ENCODE measurements around the gene NEO1.

NEO1 gene, protein sequence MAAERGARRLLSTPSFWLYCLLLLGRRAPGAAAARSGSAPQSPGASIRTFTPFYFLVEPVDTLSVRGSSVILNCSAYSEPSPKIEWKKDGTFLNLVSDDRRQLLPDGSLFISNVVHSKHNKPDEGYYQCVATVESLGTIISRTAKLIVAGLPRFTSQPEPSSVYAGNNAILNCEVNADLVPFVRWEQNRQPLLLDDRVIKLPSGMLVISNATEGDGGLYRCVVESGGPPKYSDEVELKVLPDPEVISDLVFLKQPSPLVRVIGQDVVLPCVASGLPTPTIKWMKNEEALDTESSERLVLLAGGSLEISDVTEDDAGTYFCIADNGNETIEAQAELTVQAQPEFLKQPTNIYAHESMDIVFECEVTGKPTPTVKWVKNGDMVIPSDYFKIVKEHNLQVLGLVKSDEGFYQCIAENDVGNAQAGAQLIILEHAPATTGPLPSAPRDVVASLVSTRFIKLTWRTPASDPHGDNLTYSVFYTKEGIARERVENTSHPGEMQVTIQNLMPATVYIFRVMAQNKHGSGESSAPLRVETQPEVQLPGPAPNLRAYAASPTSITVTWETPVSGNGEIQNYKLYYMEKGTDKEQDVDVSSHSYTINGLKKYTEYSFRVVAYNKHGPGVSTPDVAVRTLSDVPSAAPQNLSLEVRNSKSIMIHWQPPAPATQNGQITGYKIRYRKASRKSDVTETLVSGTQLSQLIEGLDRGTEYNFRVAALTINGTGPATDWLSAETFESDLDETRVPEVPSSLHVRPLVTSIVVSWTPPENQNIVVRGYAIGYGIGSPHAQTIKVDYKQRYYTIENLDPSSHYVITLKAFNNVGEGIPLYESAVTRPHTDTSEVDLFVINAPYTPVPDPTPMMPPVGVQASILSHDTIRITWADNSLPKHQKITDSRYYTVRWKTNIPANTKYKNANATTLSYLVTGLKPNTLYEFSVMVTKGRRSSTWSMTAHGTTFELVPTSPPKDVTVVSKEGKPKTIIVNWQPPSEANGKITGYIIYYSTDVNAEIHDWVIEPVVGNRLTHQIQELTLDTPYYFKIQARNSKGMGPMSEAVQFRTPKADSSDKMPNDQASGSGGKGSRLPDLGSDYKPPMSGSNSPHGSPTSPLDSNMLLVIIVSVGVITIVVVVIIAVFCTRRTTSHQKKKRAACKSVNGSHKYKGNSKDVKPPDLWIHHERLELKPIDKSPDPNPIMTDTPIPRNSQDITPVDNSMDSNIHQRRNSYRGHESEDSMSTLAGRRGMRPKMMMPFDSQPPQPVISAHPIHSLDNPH (N-terminal part only)
- total RNA-seq = 0.10 to 3.6 (median 0.54) reads per million in 17 experiments

GRCh38 chr15:73051807-73052652 lies at the start of gene NEO1:
NEO1 (plus strand) TSS chr15:73052463; CDS start chr15:73052676, 213 bp downstream.
- peak; percentile 30 to 69 (median 46) for DNase-seq

GRCh38 chr15:73004462-73004861 lies 47.8 kb upstream of the NEO1 start:
- peak; percentile 1 to 22 (median 12) for DNase-seq

DNA sequence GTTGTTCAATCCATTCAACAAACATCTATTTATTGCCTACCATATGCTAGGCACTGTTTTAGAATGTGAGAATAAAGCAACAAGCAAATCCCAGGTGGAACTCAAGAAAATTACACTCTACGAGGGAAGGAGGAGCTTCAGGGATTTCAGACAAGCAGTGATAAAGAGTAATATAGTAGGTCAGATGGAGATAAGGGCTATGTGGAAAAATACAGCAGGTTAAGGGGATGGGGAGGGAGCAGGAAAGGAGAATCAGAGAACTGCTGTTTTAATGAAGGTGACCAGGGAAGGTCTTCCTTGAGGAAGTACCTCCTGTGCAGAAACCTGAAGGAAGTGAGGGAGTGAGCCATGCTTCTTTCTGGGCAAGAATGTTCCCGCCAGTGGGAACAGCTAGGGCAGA lies 47.2 kb upstream of the NEO1 start:
- DNase-seq = no peak

DNA sequence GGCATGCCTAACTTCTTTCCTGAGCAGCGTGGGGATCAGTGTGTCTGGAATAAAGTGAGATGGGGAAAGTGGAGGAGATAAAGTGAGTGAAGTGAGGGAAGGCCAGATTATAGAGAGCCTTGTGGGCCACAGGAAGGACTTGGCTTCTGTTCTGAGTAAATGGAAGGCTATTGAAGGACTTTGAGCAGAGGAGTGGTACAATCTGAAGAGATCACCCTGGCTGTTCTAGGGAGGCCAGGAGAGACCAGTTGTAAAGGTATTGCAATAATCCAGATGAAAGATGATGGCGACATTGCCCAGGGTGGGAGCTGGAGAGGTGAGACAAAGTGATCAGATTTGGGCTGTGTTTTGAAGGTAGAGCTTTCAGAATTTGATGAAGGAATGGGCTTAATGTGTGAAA lies 46.8 kb upstream of the NEO1 start:
- no peak for DNase-seq

GRCh38 chr15:73006523-73006922 lies 45.7 kb upstream of the NEO1 start:
- no peak for DNase-seq

GRCh38 chr15:73009066-73010056 lies 42.9 kb upstream of the NEO1 start:
- DNase-seq = no peak

DNA sequence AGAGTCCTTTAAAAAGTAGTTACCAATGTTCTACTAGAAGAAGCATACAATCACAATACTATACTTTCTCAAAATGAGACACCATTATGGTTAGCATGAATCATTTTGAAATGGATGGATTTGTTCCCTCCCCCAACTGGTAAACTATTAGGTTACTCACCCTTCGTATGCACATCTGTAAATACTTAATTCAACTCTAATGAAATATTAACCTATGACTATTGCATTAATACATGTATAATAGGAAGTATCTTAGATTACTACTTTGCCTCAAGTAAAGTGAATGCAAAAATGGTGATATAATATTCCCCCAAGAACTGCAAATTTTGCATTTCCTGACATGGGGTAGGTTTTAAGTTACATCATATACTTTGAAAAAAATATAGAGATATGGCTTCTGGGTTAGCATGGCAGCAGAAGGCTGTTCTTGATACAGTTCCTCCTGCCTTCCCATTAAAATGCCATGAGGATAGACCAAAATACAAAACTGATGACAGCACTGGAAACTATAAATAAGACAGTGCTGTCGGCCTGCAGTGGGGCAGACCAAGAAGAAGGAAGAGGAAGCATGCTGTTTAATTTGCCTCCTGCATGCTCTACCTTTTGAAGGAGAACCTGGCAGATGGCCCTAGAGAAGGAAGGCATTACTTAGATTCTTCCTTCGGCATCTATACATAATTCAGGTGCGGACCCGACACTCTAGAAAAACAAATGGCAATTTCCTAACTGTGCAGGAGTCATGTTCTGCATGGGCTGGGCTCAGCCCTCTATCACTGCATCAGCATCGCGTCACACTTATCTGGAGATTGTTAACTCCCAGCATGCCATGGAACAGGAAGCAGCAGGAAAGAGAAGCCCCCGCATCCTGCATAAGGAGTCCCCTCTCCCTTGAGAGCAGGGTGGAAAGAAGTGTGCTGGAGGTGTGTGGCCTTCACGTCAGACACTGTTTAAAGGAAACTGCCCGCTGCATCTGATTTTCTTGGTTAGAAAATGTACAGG lies 41.8 kb upstream of the NEO1 start:
- peak in 1 of 4 experiments; percentile 1 for DNase-seq

DNA sequence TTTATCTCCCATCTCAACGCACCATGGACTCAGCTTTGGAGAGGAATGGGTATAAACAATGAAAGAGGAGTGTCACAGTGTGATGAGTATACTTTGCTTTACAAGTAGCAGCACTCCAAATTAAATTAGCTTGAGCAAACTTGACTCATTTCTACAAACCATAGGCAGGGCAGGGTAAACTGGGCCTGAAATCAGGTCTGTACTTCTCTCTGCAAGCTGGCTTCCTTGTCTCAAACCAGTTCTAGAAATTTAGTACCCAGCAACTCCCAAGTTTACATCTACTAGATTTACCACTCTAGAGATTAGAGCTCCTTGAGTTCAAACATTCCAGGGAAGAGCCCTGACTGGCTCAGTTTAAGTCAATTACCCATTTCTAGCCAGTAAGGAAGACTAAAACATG lies 37.4 kb upstream of the NEO1 start:
- DNase-seq = no peak

DNA sequence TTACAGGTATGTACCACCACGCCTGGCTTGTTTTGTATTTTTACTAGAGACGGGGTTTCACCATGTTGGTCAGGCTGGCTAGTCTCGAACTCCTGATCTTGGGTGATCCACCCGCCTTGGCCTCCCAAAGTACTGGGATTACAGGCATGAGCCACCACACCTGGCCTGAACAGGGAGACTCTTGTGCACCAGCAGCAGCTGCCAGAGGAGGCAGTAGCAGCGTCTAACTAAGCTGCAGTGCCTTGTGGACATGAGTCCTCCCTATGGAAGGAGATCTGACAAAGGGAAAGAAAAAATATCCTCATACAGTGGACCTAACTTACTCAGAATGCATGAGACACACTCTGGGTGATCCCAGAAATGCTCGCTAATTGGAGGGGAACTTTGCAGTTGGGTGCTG lies 36.8 kb upstream of the NEO1 start:
- no peak for DNase-seq

- no peak for DNase-seq
Observed at GRCh38 chr15:73017987-73018386, 34.3 kb upstream of the NEO1 start.

DNA sequence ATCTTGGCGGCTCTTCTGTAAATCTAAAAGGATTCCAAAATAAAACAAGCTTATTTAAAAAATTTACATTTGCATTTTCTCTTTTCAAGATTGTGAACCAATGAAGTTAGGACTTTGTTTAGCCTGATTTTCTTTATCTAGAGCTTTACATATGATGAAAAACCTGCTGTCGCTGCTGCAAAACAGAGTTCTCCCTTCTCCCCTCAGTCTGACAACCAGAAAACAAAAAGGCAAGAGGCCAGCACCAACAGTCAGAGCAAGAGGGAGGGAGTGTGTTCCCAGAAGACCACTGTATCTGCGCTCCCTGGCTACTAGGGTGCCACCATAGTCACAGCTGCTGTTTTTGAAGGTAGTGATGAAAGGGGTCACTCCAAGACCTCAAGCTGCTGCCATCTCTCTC lies 33.1 kb upstream of the NEO1 start:
- DNase-seq = no peak

GRCh38 chr15:73019601-73020146 lies 32.6 kb upstream of the NEO1 start:
- DNase-seq = no peak

GRCh38 chr15:73021139-73021621 lies 31.1 kb upstream of the NEO1 start:
- DNase-seq = no peak

DNA sequence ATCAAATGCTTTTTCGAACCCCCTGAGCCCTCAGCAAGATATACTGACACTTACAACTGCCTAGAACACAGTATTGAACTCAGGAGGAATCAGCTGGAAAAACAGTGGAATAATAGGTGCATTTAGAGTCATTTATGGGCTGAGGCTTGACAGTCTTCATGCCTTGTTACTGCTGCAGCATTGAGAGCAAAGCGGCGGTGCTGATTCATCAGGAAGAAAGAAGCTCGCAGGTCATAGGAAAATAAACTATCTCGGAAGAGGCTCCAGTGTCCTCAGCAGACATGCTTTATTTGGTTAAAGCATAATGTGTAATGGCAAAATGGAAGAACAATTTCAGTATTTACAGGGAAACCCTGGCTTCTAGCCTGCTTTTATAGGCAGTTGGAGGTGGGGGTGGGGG lies 30.1 kb upstream of the NEO1 start:
- DNase-seq = no peak

GRCh38 chr15:73023071-73023470 lies 29.2 kb upstream of the NEO1 start:
- DNase-seq = no peak

- DNase-seq = no peak
Observed at GRCh38 chr15:73024168-73024567, 28.1 kb upstream of the NEO1 start.

- DNase-seq = no peak
Observed at GRCh38 chr15:73026511-73027054, 25.7 kb upstream of the NEO1 start.

- no peak for DNase-seq
Observed at GRCh38 chr15:73028031-73028430, 24.2 kb upstream of the NEO1 start.

Data from suppressor macrophage (primary cell).